C4-2B (cell line): Measurements from ENCODE around the gene ISY1.
A peak's percentile ranks its signal among the peaks of the same experiment; 100 is the strongest.

ENCODE experiments used
- H3K27ac ChIP-seq: fragments of 450-650 bp; 2 replicates; pipeline ENCODE4 v1.5.1; 2017
- CTCF ChIP-seq: fragments of 450-650 bp; conservative IDR thresholded peaks from 2 replicates; pipeline ENCODE4 v1.5.1; 2017; ENCODE audit warnings: mild to moderate bottlenecking
- ZFX ChIP-seq: fragments of 450-650 bp; IDR thresholded peaks from 2 replicates; pipeline ENCODE4 v1.6.1; 2017

Gene ISY1

GRCh38 chr3:129160891-129161859, at the start of gene ISY1:
Gene ISY1, minus strand, starts transcription at chr3:129161063. Its CDS starts 88 bp downstream, at chr3:129160975.
- peak; percentile 31; the same call in 1 of the 2 replicates for TF ChIP-seq ZFX
- TF ChIP-seq CTCF: peak; percentile 97
- H3K27ac ChIP-seq: peak within 1 kb of the TSS; percentile 81

GRCh38 chr3:129207479-129207878, 46.6 kb upstream of the ISY1 start:
- H3K27ac ChIP-seq: peak overlapping the region; percentile 39
- TF ChIP-seq CTCF (no peak), ZFX (no peak)

- H3K27ac ChIP-seq: peak overlapping the region; percentile 44
- TF ChIP-seq CTCF: no peak
- no peak for TF ChIP-seq ZFX
These were observed 44.4 kb upstream of the ISY1 start for GRCh38 chr3:129205109-129205832.

- peak overlapping the region; percentile 44 for H3K27ac ChIP-seq
- no peak for TF ChIP-seq ZFX
These were observed 43.6 kb upstream of the ISY1 start for GRCh38 chr3:129204473-129204872.

- H3K27ac ChIP-seq: peak overlapping the region; percentile 49
- no peak for TF ChIP-seq CTCF
- TF ChIP-seq ZFX: no peak
These were observed 38.5 kb upstream of the ISY1 start for GRCh38 chr3:129199366-129199765.

- peak overlapping the region; percentile 41 for H3K27ac ChIP-seq
- TF ChIP-seq CTCF (no peak), ZFX (no peak)
These were observed 36.5 kb upstream of the ISY1 start for GRCh38 chr3:129197321-129197720.

- no peak for TF ChIP-seq ZFX
- TF ChIP-seq CTCF: no peak
- H3K27ac ChIP-seq: no peak overlapping the region; the same call in 1 of the 2 replicates
These were observed 35.7 kb upstream of the ISY1 start for GRCh38 chr3:129196601-129197000.
